Stimulated activated CD8-positive, alpha-beta memory T cell treated with anti-CD3 and anti-CD28 coated beads, Interleukin-12 subunit alpha, Interleukin-12 subunit beta, amount 100 ng/mL, for 24 hours (primary cell): ENCODE results near the gene IFT172.

ENCODE experiments used
- DNase-seq: peaks from one replicate; pipeline ENCODE4 v3.0.0-alpha.2; 2020; ENCODE audit errors: extremely low read depth

Gene IFT172

DNA sequence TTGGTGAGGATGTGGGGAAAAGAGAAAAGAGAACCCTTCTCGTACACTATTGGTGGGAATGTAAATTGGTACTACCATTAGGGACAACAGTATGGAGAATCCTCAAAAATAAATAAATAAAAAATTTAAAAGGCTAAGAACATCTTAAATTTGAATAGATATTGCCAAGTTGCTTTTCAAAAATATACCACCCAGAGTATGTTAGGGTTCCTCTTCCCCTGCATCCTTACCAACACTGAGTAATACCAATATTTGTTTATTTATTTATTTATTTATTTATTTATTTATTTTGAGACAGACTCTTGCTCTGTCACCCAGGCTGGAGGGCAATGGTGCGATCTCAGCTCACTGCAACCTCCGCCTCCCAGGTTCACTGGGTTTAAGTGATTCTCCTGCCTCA, 66.6 kb downstream of the IFT172 start:
- DNase-seq: no peak

DNA sequence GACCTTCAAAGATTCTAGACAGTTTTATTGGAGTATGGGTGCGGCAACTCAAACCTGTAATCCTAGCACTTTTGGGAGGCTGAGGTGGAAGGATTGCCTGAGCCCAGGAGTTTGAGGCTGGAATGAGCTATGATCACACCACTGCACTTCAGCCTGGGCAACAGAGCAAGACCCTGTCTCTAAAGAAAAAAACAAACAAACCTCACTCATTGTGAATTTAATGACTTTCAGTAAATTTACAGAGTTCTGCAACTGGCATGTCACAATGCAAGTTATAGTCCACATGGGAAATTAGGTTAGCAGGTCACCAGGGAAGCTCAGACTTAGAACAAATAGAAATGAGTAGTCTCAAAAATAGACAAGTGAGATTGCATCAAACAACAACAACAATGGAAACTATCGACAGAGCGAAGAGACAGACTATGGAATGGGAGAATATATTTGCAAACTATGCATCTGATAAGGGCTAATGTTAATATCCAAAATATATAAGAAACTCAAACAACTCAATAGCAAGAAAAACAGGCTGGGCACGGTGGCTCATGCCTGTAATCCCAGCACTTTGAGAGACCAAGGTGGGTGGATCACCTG, 67.8 kb downstream of the IFT172 start:
- DNase-seq: no peak

- DNase-seq: no peak
Measured at GRCh38 chr2:27420996-27421395, 68.5 kb downstream of the IFT172 start.

GRCh38 chr2:27416151-27416550, 73.4 kb downstream of the IFT172 start:
- no peak for DNase-seq

DNA sequence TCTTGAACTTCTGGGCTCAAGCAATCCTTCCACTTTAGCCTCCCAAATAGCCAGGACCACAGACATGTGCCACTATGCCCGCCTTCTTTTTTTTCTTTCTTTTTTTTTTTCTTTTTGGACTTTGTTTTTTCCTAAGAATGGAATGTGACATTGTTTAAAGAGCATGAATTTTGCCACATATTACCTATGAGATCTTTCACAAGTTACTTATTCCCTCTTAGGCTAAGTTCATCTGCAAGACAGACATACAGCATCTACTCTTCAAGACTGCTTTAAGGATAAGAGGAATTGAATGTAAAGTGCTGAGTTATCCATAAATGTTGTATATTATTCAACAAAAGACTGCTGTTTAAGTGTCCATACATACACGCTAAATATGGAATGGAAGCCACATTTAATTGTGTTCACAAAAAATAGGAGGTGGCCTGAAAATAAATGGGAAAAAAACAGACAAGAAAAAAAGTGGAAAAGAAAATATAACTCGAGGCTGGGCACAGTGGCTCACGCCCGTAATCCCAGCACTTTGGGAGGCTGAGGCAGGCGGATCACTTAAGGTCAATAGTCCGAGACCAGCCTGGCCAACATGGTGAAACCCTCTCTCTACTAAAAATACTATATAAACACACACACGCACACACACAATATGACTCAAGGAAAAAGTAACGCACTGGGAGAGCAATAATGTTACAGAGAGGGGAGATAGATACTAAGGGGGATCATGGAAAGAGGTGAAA, 77.0 kb downstream of the IFT172 start:
- DNase-seq: no peak

DNA sequence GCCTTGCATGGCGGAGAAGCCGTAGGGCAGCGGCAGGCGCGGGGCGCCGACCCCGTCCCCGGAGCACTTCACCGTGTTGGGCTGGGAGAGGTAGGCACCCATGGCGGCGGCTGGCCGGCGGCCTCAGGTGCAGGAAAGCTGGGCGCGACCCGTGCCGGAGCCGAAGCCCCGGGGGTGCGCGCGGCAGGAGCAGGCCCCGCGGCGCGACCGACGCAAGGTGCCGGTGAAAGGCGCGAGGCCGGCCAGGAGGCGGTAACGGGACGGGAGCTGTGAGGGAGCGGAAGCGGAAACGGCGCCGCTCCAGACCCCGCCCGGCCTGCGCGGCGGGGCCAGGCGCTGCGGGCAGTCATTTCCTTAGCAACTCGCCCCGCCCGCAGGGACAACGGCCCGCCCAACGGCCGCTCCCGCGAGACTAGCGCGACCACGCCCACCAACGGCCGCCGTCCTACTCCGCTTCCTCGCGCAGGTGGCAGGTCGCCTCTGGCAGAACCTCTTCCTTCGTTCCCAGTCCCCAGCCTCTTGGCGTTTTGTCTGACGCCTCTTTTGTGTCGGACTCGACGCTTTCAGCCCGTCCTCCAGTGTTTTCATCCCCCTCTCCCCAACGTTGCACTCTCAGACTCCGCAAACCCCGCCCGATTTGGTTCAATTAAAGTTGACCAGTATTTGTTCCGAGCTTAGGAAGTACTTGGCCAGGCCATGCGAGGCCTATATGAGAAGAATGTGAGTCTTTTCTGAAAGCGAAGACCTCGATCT, 80.0 kb downstream of the IFT172 start, which contains the start of gene PPM1G:
PPM1G (minus strand) TSS at position 271 of the 753 bp plus-strand sequence; CDS start at position 102, 169 bp downstream.
- DNase-seq: peak; percentile 91

- DNase-seq: no peak
Measured at GRCh38 chr2:27408601-27409320, 80.8 kb downstream of the IFT172 start.

DNA sequence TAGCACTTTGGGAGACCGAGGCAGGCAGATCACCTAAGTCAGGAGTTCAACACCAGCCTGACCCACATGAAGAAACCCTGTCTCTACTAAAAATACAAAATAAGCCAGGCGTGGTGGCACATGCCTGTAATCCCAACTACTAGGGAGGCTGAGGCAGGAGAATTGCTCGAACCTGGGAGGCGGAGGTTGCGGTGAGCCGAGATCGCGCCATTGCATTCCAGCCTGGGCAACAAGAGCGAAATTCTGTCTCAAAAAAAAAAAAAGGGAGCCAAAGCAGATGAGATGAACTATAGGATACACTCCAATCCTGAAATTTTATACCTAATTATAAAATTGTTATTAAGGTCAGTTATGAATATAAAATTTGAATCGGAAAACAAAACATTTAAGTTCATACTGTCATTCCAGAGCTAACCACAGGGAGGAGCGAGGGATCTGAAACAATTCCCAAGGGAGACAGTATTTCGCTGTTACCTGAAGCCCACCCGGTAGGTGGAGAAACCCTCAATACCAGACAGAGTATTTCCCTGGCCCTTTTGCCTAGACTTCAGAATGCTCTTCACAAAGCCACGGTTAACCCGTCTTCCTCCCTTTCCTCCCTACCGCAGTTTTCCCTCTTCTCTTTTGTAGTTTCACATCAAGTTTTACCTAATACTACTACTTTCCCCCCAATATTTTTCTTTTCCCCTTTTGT, 81.6 kb downstream of the IFT172 start:
- DNase-seq: no peak

- no peak for DNase-seq
Measured at GRCh38 chr2:27400348-27401135, 89.0 kb downstream of the IFT172 start.

GRCh38 chr2:27398962-27399361, 90.6 kb downstream of the IFT172 start:
- DNase-seq: no peak
